ENCODE measurements around the gene EDDM13.

DNA sequence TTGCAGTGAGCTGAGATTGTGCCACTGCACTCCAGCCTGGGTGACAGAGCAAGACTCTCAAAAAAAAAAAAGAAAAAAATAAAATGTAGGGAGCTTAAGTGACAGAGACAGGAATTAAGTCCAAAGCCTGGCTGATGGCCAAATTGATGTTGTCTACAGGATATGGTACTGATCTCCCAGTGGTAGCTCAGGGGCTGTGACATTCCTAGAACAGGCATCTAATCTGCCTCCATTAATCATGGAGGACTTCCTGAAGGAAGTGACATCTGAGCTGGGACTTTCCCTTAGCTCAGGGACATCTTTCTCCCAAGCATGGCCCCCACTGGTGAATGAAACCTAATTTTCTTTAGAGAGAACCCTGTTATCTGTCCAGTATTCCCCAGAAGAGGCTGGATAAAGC, 11.4 kb upstream of the EDDM13 start:
- TF ChIP-seq GATA3 (IDR thresholded peaks at IDR 0.05; ENCODE audit: low read depth, low read length) (no peak; the same call in 1 of the 2 replicates), GATA2 (IDR thresholded peaks at IDR 0.05; ENCODE audit: low read depth, low read length) (peak; percentile 71)
